ENCODE measurements around the gene AVPR1B. TPM values are rescaled to one million over a fixed set of nuclear protein-coding genes. Genes with fewer than 3 reads are reported as not detected.

Gene AVPR1B
- total and polyA plus RNA-seq, 2 donors from 2014 or later: 0.69 TPM; not detected in 1

DNA sequence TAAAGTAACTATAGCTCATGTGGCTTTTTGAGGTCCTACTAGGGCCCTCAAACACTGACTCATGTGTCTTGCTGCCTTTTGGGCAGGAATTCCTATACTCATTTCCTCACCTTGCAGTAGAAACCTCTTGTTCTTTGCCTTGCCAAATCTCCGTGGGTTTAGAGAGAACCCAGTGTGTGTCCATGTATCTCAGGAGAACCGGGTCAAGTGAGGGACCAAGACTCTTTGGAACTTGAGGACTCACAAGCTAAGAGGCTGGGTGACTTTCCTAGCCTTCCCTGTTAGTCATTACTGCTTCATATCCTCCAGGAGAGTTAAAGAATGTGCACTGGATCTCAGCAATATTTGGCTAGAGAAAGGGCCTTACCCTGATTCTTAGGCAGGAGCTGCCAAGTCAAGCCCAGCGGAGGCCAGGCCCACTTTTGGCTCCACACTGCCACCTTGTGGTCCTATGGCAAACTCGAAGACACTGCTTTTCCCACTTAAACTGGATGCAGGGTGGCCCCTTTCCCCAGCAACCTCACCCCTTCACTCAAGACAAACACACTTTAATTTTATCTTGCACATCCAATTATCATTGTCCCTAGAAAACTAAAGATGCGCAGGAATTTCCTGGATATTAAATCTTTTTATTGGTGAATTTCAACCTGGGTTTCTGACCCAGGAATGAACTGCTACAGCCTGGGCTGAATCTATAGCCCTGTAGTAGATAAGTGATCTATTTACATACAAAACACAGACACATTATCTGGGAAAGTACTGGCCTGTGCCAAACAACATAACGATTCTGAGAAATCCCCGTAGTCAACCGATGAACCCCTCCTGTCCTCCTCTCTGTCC, 10.6 kb downstream of the AVPR1B start:
- intact Hi-C loops (cut with DNase I): no loop called here
- peak; percentile 83 to 93 (median 88) for DNase-seq
- Histone ChIP-seq H3K9me3 (ENCODE audit: control insufficient read depth in 2 of 3, insufficient read depth in 1 of 3, low read length in 3 of 3) (no peaks in the 10 kb centered on the region), H3K27me3 (ENCODE audit: control insufficient read depth, insufficient read depth, low read length) (no peaks in the 10 kb centered on the region), H3K4me3 (ENCODE audit: low read length in 3 of 3) (no peak overlapping the region), H3K36me3 (ENCODE audit: control insufficient read depth in 2 of 3, insufficient read depth in 3 of 3, low read length in 3 of 3) (no peaks in the 10 kb centered on the region), H3K4me1 (ENCODE audit: control insufficient read depth in 2 of 3, insufficient read depth in 2 of 3, low read depth in 1 of 3, low read length in 3 of 3) (no peaks in the 10 kb centered on the region), H3K27ac (ENCODE audit: low read depth in 2 of 2, low read length in 2 of 2) (no peak overlapping the region), H3K9ac (ENCODE audit: low read length in 3 of 3) (no peak overlapping the region)
- TF ChIP-seq, protein P1, sequence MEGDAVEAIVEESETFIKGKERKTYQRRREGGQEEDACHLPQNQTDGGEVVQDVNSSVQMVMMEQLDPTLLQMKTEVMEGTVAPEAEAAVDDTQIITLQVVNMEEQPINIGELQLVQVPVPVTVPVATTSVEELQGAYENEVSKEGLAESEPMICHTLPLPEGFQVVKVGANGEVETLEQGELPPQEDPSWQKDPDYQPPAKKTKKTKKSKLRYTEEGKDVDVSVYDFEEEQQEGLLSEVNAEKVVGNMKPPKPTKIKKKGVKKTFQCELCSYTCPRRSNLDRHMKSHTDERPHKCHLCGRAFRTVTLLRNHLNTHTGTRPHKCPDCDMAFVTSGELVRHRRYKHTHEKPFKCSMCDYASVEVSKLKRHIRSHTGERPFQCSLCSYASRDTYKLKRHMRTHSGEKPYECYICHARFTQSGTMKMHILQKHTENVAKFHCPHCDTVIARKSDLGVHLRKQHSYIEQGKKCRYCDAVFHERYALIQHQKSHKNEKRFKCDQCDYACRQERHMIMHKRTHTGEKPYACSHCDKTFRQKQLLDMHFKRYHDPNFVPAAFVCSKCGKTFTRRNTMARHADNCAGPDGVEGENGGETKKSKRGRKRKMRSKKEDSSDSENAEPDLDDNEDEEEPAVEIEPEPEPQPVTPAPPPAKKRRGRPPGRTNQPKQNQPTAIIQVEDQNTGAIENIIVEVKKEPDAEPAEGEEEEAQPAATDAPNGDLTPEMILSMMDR (IDR thresholded peaks at IDR 0.05; ENCODE audit: borderline replicate concordance, extremely low read depth, insufficient read depth): peak; percentile 89
- FAIRE-seq: peak; percentile 3

DNA sequence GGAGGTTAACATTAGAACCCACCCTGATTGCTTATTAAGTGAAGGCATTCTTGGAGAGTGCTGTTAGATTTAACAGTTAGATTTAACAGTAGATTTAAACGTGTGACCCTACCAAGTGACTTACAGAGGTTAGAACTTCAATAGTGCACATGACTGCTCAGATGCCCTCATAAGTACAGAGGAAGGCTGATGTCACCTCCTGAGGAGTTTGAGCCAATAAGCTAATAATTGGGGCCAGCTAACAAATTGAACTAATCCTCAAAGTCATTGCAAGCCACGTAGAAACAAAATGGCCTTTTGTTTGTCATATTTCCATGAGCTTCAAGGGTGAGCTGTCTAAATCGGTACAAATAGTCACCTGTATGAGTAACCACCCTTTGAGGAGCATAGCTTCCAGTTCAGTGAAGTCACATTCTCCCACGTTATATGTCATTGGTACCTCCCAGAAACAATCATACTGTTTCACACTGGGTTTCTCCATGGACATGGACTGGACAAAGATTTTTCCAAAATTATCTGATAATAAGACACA, 11.7 kb downstream of the AVPR1B start:
- FAIRE-seq (no peak), DNase-seq (no peak)
- Histone ChIP-seq H3K36me3 (ENCODE audit: control insufficient read depth in 2 of 3, insufficient read depth in 3 of 3, low read length in 3 of 3) (no peaks in the 10 kb centered on the region), H3K27ac (ENCODE audit: low read depth in 2 of 2, low read length in 2 of 2) (no peak overlapping the region), H3K4me3 (ENCODE audit: low read length in 3 of 3) (no peak overlapping the region), H3K27me3 (ENCODE audit: control insufficient read depth, insufficient read depth, low read length) (no peaks in the 10 kb centered on the region), H3K9ac (ENCODE audit: low read length in 3 of 3) (no peak overlapping the region), H3K9me3 (ENCODE audit: control insufficient read depth in 2 of 3, insufficient read depth in 1 of 3, low read length in 3 of 3) (no peaks in the 10 kb centered on the region), H3K4me1 (ENCODE audit: control insufficient read depth in 2 of 3, insufficient read depth in 2 of 3, low read depth in 1 of 3, low read length in 3 of 3) (no peaks in the 10 kb centered on the region)
- intact Hi-C loops (cut with DNase I): no loop called here
- TF ChIP-seq, protein P1 (IDR thresholded peaks at IDR 0.05; ENCODE audit: borderline replicate concordance, extremely low read depth, insufficient read depth): no peak

DNA sequence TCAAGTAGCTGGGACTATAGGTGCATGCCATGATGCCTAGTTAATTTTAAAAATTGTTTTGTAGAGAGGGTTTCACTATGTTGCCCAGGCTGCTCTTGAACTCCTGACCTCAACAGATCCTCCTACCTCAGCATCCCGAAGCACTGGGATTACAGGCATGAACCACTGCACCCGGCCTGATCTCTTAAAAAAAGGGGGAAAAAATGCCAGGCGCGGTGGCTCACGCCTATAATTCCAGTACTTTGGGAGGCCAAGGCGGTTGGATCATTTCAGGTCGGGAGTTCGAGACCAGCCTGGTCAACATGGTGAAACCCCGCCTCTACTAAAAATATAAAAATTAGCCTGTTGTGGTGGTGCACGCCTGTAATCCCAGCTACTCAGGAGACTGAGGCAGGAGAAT, 13.2 kb downstream of the AVPR1B start:
- no peak overlapping the region for H3K9ac ChIP-seq (ENCODE audit: low read length in 3 of 3)
- no peak for DNase-seq
- TF ChIP-seq, protein P1 (IDR thresholded peaks at IDR 0.05; ENCODE audit: borderline replicate concordance, extremely low read depth, insufficient read depth): no peak
- no peak overlapping the region for H3K4me3 ChIP-seq (ENCODE audit: low read length in 3 of 3)
- no peaks in the 10 kb centered on the region for H3K36me3 ChIP-seq (ENCODE audit: control insufficient read depth in 2 of 3, insufficient read depth in 3 of 3, low read length in 3 of 3)
- no peaks in the 10 kb centered on the region for H3K9me3 ChIP-seq (ENCODE audit: control insufficient read depth in 2 of 3, insufficient read depth in 1 of 3, low read length in 3 of 3)
- no peak for FAIRE-seq
- H3K27ac ChIP-seq (ENCODE audit: low read depth in 2 of 2, low read length in 2 of 2): no peak overlapping the region
- no peaks in the 10 kb centered on the region for H3K27me3 ChIP-seq (ENCODE audit: control insufficient read depth, insufficient read depth, low read length)
- H3K4me1 ChIP-seq (ENCODE audit: control insufficient read depth in 2 of 3, insufficient read depth in 2 of 3, low read depth in 1 of 3, low read length in 3 of 3): no peaks in the 10 kb centered on the region
- intact Hi-C loops (cut with DNase I): no loop called here

Measured in kidney (tissue), 14 donors.